HG03095 (cell line): Measurements from ENCODE around the gene ZNF783.
"Not testable (repeated sequence)": the region's sequence is repeated elsewhere in the genome, so short reads cannot be mapped to it uniquely, and the experiment has no call there.

Experiments used
- ATAC-seq: cut with Tn5 transposase; IDR thresholded peaks from one replicate; pipeline ENCODE4 v1.9.1; 2021; ENCODE audit warnings: moderate library complexity; ENCODE audit not compliant: unreplicated experiment

ZNF783 gene

GRCh38 chr7:149261829-149262617, at the start of gene ZNF783:
Gene ZNF783 (plus strand): TSS chr7:149262196. CDS start chr7:149262334, 138 bp downstream.
- peak; percentile 88 for ATAC-seq

- no peak for ATAC-seq
These were observed 47.8 kb upstream of the ZNF783 start for GRCh38 chr7:149214020-149214720.

- no peak for ATAC-seq
These were observed 45.6 kb upstream of the ZNF783 start for GRCh38 chr7:149216402-149216801.

GRCh38 chr7:149217570-149217969, 44.4 kb upstream of the ZNF783 start:
- ATAC-seq = no peak

- no peak for ATAC-seq
These were observed 43.3 kb upstream of the ZNF783 start for GRCh38 chr7:149218469-149219420.

GRCh38 chr7:149220534-149220933, 41.5 kb upstream of the ZNF783 start:
- ATAC-seq = no peak

GRCh38 chr7:149223176-149223575, 38.8 kb upstream of the ZNF783 start:
- ATAC-seq = no peak

GRCh38 chr7:149223761-149224160, 38.2 kb upstream of the ZNF783 start:
- no peak for ATAC-seq

- no peak for ATAC-seq
These were observed 37.6 kb upstream of the ZNF783 start for GRCh38 chr7:149224352-149224751.

GRCh38 chr7:149225106-149225505, 36.9 kb upstream of the ZNF783 start:
- no peak for ATAC-seq

- ATAC-seq = no peak
These were observed 36.3 kb upstream of the ZNF783 start for GRCh38 chr7:149225656-149226055.

GRCh38 chr7:149226366-149226765, 35.6 kb upstream of the ZNF783 start:
- not testable (repeated sequence) for ATAC-seq

GRCh38 chr7:149226840-149227494, 35.0 kb upstream of the ZNF783 start:
- ATAC-seq = no peak

- ATAC-seq = no peak
These were observed 33.0 kb upstream of the ZNF783 start for GRCh38 chr7:149228831-149229471.

GRCh38 chr7:149229526-149229925, 32.5 kb upstream of the ZNF783 start:
- ATAC-seq = no peak

GRCh38 chr7:149232362-149232761, 29.6 kb upstream of the ZNF783 start:
- ATAC-seq = no peak

- ATAC-seq = not testable (repeated sequence)
These were observed 28.3 kb upstream of the ZNF783 start for GRCh38 chr7:149233655-149234204.

- ATAC-seq = no peak
These were observed 24.5 kb upstream of the ZNF783 start for GRCh38 chr7:149237502-149237901.

GRCh38 chr7:149238051-149238450, 23.9 kb upstream of the ZNF783 start:
- ATAC-seq = no peak
